NCI-H128 (cell line): ENCODE data around the gene PCSK6.

Source experiments
- DNase-seq: peaks from one replicate; lab custom pipeline; 2025; ENCODE audit not compliant: unreplicated experiment; lab: John Stamatoyannopoulos, UW

Gene PCSK6

GRCh38 chr15:101523560-101523940 is 34.0 kb upstream of the PCSK6 start:
- no peak for DNase-seq

GRCh38 chr15:101522621-101523559 is 33.4 kb upstream of the PCSK6 start:
- no peak for DNase-seq

GRCh38 chr15:101522091-101522490 is 32.6 kb upstream of the PCSK6 start:
- no peak for DNase-seq

DNA sequence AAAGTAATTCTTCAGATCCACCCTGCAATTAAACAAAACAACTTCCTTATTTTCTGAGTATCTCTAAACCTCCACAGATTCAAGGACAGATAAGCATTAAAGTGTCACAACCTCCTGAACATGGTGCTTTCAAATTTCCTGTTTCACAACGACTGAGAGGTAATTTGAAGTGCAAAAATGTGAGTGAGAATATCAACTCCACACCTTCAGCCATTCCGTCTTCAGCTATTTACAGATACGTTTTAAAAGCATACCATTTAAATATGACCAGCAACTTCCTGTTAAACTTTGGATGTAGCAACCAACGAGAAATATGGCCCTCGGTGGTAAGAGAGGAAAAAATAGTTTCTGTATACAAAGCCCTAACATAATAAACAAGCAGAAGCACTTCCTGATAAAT is 32.1 kb upstream of the PCSK6 start:
- DNase-seq, result no peak

DNA sequence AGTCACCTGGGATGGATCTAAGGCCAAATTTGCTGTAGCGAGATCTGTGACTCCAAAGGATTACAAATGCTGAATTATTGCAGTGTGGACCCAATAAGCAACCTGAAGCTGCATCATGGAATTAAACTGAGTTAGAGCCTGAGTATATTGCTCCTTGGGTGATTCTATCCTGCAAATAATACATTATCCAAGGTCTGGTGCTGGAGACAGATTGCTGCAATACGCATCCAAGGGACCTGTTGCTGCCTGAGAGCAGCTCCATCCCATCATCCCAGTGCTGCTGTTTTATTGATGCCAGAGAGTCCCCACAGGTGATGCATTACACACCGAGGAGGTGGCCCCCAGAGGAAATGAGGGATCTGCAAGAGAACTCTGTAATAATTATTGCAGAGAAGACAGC is 31.6 kb upstream of the PCSK6 start:
- no peak for DNase-seq

DNA sequence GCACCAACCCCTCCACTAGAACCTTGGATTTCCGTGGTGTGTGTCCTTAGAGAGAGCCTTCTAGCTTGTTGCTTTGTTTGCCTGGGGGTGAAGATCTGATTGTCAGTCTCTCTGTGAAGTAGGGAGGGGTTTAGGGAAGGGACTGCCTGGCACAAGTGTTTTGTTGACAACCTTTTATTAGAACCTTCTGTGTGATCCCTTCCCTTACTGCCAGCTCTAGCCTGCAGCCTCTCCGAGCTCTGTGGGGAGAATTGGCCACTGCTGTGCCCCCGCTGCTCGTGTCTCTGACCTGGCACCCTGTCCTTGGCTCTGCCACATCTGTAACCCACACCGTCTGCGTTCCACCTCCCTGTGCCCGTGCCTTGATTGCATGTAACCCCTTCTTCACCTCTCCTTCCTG is 30.9 kb upstream of the PCSK6 start:
- DNase-seq, result no peak

GRCh38 chr15:101517504-101517903 is 28.0 kb upstream of the PCSK6 start:
- no peak for DNase-seq

DNA sequence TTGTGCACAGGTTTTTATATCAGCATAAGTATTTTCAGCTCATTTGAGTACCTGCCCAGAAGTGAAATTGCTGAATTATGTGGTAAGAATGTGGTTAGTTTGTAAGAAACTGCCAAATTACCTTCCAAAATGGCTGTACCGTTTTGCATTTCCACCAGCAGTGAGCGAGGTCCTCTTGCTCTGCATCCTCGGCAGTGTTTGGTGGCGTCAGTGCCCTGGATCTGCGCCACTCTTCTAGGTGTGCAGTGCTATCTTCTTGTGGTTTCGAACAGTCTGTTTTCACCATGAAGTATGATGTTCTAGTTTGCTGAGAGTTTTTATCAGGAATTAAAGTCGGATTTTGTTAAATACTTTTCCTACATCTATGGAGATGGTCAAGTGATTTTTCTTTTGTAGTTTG is 24.8 kb upstream of the PCSK6 start:
- DNase-seq, result no peak

- DNase-seq, result no peak
Observed at GRCh38 chr15:101511717-101512116, 22.2 kb upstream of the PCSK6 start.

- DNase-seq, result no peak
Observed at GRCh38 chr15:101510212-101511197, 21.0 kb upstream of the PCSK6 start.

GRCh38 chr15:101509279-101509678 is 19.8 kb upstream of the PCSK6 start:
- no peak for DNase-seq

- DNase-seq, result no peak
Observed at GRCh38 chr15:101506491-101506890, 17.0 kb upstream of the PCSK6 start.

DNA sequence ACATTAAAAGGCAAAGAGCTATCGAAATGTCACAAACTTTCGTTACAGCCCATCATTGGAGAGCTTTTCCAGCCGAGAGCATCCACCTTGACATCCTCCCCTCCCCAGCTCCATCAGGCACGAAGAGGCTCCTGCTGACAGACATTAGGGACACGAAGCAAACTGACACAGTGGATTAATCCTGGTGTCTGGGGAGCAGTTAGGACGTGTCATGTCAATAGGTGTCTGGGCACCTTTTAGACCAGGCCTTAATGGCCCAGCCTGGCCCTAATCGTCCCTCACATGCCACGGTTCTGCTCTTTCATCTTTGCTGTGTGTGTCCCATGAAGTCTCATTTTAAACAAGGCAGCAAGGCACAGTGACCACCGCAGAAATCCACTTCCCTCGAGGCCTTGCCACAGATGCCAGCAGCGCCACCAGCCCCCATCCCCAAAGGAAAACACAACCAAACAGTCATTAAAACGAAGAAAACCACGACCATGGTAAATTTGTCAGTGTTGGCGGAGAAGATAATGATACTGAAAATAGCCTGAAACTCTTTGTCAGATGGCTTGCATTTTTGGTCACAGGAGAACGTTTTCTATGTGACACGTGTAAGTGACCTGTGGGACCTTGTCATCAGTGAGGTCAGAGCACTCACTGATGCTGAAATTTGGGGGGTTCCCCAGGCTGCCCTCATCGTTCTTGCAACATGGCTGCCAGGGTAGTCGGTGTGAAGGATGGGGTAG is 16.3 kb upstream of the PCSK6 start:
- no peak for DNase-seq

DNA sequence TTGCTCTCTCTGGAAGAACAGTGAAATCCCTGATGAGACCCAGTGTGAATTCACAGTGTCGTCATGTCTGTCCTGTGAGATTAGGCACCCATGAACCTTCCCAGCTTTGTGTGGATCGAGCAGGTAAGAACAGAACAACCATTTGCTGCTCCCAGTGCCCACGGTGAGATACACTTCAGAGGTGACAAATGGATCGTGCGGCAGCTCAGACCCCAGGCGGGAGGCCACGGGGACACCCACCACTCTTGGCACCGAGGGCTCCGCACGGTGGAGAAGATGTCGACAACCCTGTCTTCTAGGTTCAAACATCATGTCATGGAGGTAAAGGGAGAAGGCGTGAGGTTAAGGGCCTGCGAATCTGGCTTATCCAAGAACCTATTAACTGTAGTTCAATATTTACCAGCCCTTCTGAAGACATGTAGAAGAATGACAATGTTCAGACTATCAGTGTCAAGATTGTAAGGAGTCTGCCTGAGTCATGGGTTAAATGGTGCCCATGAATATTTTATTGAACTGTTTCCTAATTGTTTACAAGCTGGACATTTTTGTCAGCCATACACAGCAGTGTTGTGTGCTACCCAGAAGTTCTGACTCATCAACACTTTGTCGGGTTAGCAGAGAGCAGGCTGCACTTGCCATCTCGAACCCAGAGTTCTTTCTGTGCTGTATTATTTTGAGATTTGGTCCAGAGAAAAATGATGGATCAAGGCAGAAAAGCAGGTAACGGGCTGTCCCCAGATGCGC is 15.5 kb upstream of the PCSK6 start:
- DNase-seq, result no peak

DNA sequence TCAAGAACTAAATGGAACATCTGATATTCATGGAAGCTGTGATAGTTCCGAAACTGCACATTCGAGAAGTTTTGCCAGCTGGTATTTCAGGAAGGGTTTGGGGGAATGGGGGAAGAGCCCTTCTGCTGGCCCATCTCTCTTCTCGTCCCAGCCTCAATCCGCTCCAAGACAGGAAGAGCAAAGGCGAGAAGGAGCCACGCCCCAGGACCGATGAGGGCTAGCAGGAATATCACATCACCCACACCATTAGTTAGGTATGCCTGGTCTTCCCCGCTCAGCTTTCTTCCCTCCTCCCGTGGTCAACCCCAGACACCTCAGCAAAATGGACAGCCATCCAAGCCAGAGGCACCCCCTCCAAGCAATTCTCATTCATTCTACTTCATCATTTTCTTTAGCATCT is 14.9 kb upstream of the PCSK6 start:
- DNase-seq, result no peak

DNA sequence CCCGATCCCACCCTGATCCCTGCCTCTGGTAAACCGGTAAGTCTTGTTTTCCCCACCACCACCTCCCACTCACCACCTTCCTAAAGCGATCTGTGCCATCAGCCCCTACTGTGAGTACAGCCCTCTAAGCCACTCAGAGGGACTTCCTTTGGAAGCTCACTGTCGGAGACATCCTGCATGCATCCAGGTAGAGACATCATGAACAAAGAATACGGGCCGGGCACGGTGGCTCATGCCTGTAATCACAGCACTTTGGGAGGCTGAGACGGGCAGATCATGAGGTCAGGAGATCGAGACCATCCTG is 13.7 kb upstream of the PCSK6 start:
- DNase-seq, result no peak

DNA sequence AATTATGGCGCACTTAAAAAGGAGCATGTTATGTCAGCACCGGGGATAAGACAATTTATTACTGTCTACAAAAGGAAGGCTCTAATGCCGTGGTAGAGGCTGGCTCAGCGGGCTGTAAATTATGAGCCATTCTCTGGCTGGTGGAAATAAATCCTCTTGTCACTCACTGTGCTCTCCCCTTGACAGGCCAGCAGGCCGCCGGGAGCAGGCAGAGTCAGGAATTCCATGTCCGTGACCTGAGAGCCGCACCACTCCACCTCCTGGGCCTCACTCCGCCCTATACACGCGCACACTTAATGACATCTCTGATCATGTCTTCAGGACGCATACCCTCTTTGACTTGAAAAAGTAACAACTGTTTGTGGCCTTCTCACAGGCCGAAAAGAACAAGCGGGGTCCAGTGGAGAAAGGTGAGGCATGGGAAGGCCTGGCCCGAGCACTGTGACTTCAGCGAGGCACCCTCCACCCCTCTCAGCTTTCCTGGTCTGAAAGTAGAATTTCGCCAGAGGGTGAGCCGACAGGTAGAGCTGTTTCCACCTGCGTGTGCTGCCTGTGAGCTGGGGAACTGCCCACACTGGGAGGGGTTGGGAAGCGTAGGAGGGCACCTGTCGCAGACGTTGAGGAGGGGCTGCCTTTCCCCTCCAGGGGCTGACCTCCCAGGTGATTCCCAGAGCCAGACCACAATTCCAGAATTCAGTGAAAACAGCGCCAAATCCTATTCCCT is 13.2 kb upstream of the PCSK6 start:
- DNase-seq, result no peak

DNA sequence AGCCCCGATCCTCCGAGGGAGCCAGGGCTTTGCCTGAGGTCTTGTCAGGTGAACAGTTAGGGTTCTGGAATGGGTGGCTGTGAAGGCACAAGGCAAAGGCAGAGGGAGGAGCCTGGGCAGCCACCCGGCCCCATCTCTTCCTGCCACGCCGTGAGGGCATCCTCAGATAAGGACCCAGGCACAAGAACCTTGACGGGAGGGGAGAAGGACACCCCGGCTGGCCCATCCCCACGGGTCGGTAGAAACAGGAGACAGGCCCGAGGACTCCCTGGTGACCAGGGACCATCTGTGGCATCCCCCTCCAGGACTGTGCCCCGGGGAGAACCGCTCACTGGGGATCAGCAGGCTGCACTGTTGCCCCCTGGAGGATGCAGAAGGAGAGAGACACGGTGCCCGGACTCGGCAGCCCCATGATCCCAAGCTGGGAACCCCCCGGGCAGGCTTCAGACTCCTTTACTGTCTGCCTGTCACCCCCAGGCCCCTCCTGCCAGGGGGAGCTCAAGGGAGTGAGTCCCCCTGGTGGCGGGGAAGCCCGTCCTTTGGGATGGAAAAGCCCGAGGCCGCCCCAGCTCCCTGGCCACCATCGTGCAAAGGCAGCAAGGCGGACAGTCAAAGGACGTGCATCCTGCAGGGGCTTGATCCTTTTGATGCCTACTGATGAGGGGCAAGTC is 12.3 kb upstream of the PCSK6 start:
- no peak for DNase-seq

DNA sequence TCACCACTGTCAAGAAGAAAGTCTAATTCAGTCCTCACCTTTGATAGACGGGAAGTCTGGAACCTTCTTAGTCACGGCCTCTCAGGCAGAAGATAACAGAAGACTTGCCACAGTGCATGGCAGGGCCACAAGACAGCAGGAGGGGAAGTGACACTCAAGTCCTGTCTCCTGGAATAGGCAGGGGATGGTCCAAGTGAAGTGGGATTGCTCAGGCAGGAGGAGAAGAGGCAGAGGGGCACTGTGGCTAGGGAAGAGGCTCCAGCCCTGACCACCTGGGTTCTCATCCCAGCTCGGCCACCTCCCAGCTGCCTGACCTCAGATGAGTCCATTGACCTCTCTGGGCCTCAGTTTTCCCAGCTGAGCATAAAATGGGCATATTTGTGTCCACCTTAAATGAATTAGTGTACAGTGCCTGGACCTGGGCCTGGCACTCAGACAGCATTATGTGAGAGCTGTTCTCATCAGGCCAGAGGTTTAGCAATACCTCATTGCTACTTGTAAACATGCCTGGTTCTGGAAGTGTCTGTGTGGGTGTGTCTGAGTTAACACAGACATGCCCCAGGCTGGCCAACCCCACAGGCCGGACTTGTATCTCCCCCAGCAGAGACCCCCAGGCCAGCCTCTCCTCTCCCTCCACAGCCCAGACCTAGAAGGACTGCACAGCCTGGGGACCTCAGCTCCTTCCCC is 11.5 kb upstream of the PCSK6 start:
- DNase-seq, result no peak
